ENCODE data around the gene CCDC137.

GRCh38 chr17:81638683-81639082 is 27.9 kb upstream of the CCDC137 start:
- TF ChIP-seq CTCF (IDR thresholded peaks at IDR 0.05) (no peak), POLR2A (IDR thresholded peaks at IDR 0.05) (no peak)
